Fibroblast of the conjunctiva (primary cell): ENCODE measurements around the gene PNMA8A.
A peak's percentile ranks its signal among the peaks of the same experiment; 100 is the strongest.

ENCODE experiments used
- DNase-seq: peaks from one replicate; pipeline ENCODE4 v3.0.0-alpha.2; 2010; ENCODE audit warnings: low read depth

PNMA8A gene

GRCh38 chr19:46492841-46493235, 21.5 kb upstream of the PNMA8A start:
- no peak for DNase-seq

- no peak for DNase-seq
Measured at GRCh38 chr19:46491975-46492682, 20.8 kb upstream of the PNMA8A start.

GRCh38 chr19:46490774-46491173, 19.4 kb upstream of the PNMA8A start:
- DNase-seq: no peak

GRCh38 chr19:46489445-46490272, 18.3 kb upstream of the PNMA8A start:
- no peak for DNase-seq

- DNase-seq: no peak
Measured at GRCh38 chr19:46488551-46488950, 17.2 kb upstream of the PNMA8A start.

GRCh38 chr19:46487802-46488445, 16.6 kb upstream of the PNMA8A start:
- peak; percentile 53 for DNase-seq

- no peak for DNase-seq
Measured at GRCh38 chr19:46487178-46487801, 15.9 kb upstream of the PNMA8A start.

GRCh38 chr19:46486358-46486757, 15.0 kb upstream of the PNMA8A start:
- no peak for DNase-seq

- DNase-seq: no peak
Measured at GRCh38 chr19:46484656-46485055, 13.3 kb upstream of the PNMA8A start.

GRCh38 chr19:46482631-46483030, 11.3 kb upstream of the PNMA8A start:
- no peak for DNase-seq

GRCh38 chr19:46481947-46482346, 10.6 kb upstream of the PNMA8A start:
- peak; percentile 34 for DNase-seq

- DNase-seq: no peak
Measured at GRCh38 chr19:46481223-46481848, 10.0 kb upstream of the PNMA8A start.

- no peak for DNase-seq
Measured at GRCh38 chr19:46480415-46480814, 9.1 kb upstream of the PNMA8A start.

GRCh38 chr19:46478356-46478986, 7.1 kb upstream of the PNMA8A start:
- DNase-seq: peak; percentile 41

- no peak for DNase-seq
Measured at GRCh38 chr19:46475986-46476385, 4.6 kb upstream of the PNMA8A start.

GRCh38 chr19:46474211-46474610, 2.8 kb upstream of the PNMA8A start:
- no peak for DNase-seq

- no peak for DNase-seq
Measured at GRCh38 chr19:46472592-46472991, 1.2 kb upstream of the PNMA8A start.

- no peak for DNase-seq
Measured at GRCh38 chr19:46471811-46472543, 614 bp upstream of the PNMA8A start.

- no peak for DNase-seq
Measured at GRCh38 chr19:46470376-46470775, 987 bp downstream of the PNMA8A start.

- DNase-seq: no peak
Measured at GRCh38 chr19:46469541-46470185, 1.7 kb downstream of the PNMA8A start.
